HEK293 (cell line): Measurements from ENCODE around the gene FERMT2.

Experiments used
- CTCF ChIA-PET: fragments of 350-600 bp; formaldehyde crosslinking; extraction: SDS; loops from one replicate; lab custom pipeline; 2021; ENCODE audit warnings: antibody characterized with exemption; lab: Yijun Ruan, JAX
- POLR2A ChIA-PET: fragments of 300-600 bp; formaldehyde crosslinking; extraction: SDS; loops from one replicate; lab custom pipeline; 2020; ENCODE audit warnings: antibody characterized with exemption, inconsistent platforms; lab: Yijun Ruan, JAX
- H3K27ac ChIP-seq: fragments of 200-500 bp; sonication (Bioruptor generic); 2 replicates; pipeline ENCODE4 v1.5.1; 2014; ENCODE audit warnings: low read depth, low read length, control low read depth, inconsistent platforms; ENCODE audit errors: extremely low read depth
- H3K36me3 ChIP-seq, 2 experiments: fragments of 200-500 bp in 1 of 2; sonication (Bioruptor generic) in 1 of 2; 1 replicate in 1 of 2; 2 replicates in 1 of 2; pipeline ENCODE4 v1.5.1; 2014 to 2017; ENCODE audit warnings: inconsistent platforms in 2 of 2, low read length in 2 of 2; ENCODE audit not compliant: control insufficient read depth in 2 of 2, insufficient read depth in 1 of 2
- H3K4me1 ChIP-seq: fragments of 200-500 bp; sonication (Bioruptor generic); 2 replicates; pipeline ENCODE4 v1.5.1; 2014; ENCODE audit warnings: mild to moderate bottlenecking, low read length, inconsistent platforms; ENCODE audit not compliant: control insufficient read depth, insufficient read depth
- H3K4me3 ChIP-seq: 2 replicates; pipeline ENCODE4 v1.5.1; 2011; ENCODE audit warnings: low read depth, mild to moderate bottlenecking, control low read depth, low read length, moderate library complexity
- H3K9me3 ChIP-seq: fragments of 200-500 bp; sonication (Bioruptor generic); 2 replicates; pipeline ENCODE4 v1.5.1; 2014; ENCODE audit warnings: low read depth, low read length, inconsistent platforms; ENCODE audit not compliant: control insufficient read depth, insufficient read depth
- GLIS2 ChIP-seq: fragments of 450-650 bp; formaldehyde crosslinking; IDR thresholded peaks from 2 replicates; pipeline ENCODE4 v1.5.1; 2016; ENCODE audit warnings: missing biosample characterization, missing genetic modification characterization
- KLF9 ChIP-seq: fragments of 450-650 bp; formaldehyde crosslinking; IDR thresholded peaks from 2 replicates; pipeline ENCODE4 v1.5.1; 2016; ENCODE audit warnings: missing biosample characterization, missing genetic modification characterization, low read depth
- MYNN ChIP-seq: fragments of 450-650 bp; formaldehyde crosslinking; IDR thresholded peaks from 2 replicates; pipeline ENCODE4 v1.5.1; 2016; ENCODE audit warnings: missing biosample characterization, missing genetic modification characterization, borderline replicate concordance
- SALL2 ChIP-seq: fragments of 450-650 bp; formaldehyde crosslinking; IDR thresholded peaks from 2 replicates; pipeline ENCODE4 v1.5.0; 2017; ENCODE audit warnings: missing biosample characterization, mild to moderate bottlenecking, missing genetic modification characterization, borderline replicate concordance
- SCRT2 ChIP-seq: fragments of 450-650 bp; formaldehyde crosslinking; IDR thresholded peaks from 2 replicates; pipeline ENCODE4 v1.5.1; 2016; ENCODE audit warnings: missing biosample characterization, missing genetic modification characterization
- SETDB1 ChIP-seq: IDR thresholded peaks from one replicate; pipeline ENCODE4 v1.6.1; 2017; ENCODE audit warnings: mild to moderate bottlenecking, low read length, moderate library complexity, mixed read lengths; ENCODE audit not compliant: insufficient read length
- ZBTB11 ChIP-seq: fragments of 450-650 bp; formaldehyde crosslinking; conservative IDR thresholded peaks from 2 replicates; pipeline ENCODE4 v1.5.1; 2016; ENCODE audit warnings: low read depth, missing biosample characterization, missing genetic modification characterization
- ZNF146 ChIP-seq: fragments of 450-650 bp; formaldehyde crosslinking; IDR thresholded peaks from 2 replicates; pipeline ENCODE4 v1.5.1; 2016; ENCODE audit warnings: missing biosample characterization, missing genetic modification characterization
- ZNF155 ChIP-seq: fragments of 450-650 bp; formaldehyde crosslinking; IDR thresholded peaks from 2 replicates; pipeline ENCODE4 v1.5.1; 2016; ENCODE audit warnings: missing biosample characterization, missing genetic modification characterization
- ZNF175 ChIP-seq: fragments of 450-650 bp; formaldehyde crosslinking; IDR thresholded peaks from 2 replicates; pipeline ENCODE4 v1.5.1; 2016; ENCODE audit warnings: missing biosample characterization, missing genetic modification characterization
- ZNF184 ChIP-seq: fragments of 450-650 bp; IDR thresholded peaks from 2 replicates; pipeline ENCODE4 v1.5.1; 2018; ENCODE audit warnings: missing biosample characterization, mild to moderate bottlenecking, missing genetic modification characterization
- ZNF324 ChIP-seq: fragments of 450-650 bp; formaldehyde crosslinking; IDR thresholded peaks from 2 replicates; pipeline ENCODE4 v1.5.1; 2016; ENCODE audit warnings: missing biosample characterization, missing genetic modification characterization
- ZNF423 ChIP-seq: fragments of 450-650 bp; formaldehyde crosslinking; IDR thresholded peaks from 2 replicates; pipeline ENCODE4 v1.5.1; 2016; ENCODE audit warnings: missing biosample characterization, missing genetic modification characterization
- ZNF426 ChIP-seq: fragments of 450-650 bp; formaldehyde crosslinking; IDR thresholded peaks from 2 replicates; pipeline ENCODE4 v1.5.1; 2017; ENCODE audit warnings: missing biosample characterization, missing genetic modification characterization, mild to moderate bottlenecking, inconsistent platforms, moderate library complexity
- ZNF521 ChIP-seq: fragments of 450-650 bp; formaldehyde crosslinking; IDR thresholded peaks from 2 replicates; pipeline ENCODE4 v1.5.1; 2017; ENCODE audit warnings: missing biosample characterization, mild to moderate bottlenecking, missing genetic modification characterization
- ZNF645 ChIP-seq: fragments of 450-650 bp; formaldehyde crosslinking; IDR thresholded peaks from 2 replicates; pipeline ENCODE4; 2016; ENCODE audit warnings: missing biosample characterization, missing genetic modification characterization
- ZNF785 ChIP-seq: fragments of 450-650 bp; formaldehyde crosslinking; IDR thresholded peaks from 2 replicates; pipeline ENCODE4 v1.5.1; 2016; ENCODE audit warnings: missing biosample characterization, missing genetic modification characterization
- ZNF837 ChIP-seq: fragments of 450-650 bp; formaldehyde crosslinking; IDR thresholded peaks from 2 replicates; pipeline ENCODE4 v1.5.1; 2016; ENCODE audit warnings: missing biosample characterization, missing genetic modification characterization
- TF ChIP-seq, protein P1 (sequence below): fragments of 450-650 bp; formaldehyde crosslinking; IDR thresholded peaks from 2 replicates; pipeline ENCODE4 v1.5.1; 2017; ENCODE audit warnings: missing biosample characterization, mild to moderate bottlenecking, missing genetic modification characterization, moderate library complexity
- TF ChIP-seq, protein P2 (sequence below): fragments of 450-650 bp; formaldehyde crosslinking; IDR thresholded peaks from 2 replicates; pipeline ENCODE4 v1.5.1; 2016; ENCODE audit warnings: missing biosample characterization, missing genetic modification characterization

FERMT2 gene

DNA sequence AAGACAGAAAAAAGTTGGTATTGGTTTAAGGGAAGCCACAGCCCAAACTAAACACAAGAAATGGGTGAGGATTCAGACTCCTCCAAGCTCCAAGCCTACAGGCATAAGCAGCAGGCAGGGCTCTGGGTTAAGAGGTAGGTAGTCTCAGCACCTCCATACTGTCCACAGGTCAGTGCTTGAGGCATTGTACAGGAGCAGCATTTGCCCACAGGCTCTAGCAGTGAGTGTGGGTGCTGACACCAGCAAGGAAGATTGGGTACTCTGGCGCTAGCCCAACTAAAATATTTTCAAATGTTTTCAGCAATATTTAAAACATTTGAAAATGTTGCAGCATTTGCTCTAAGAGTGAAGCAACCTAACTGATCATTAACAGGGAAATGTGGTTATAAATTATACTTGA is 33.1 kb downstream of the FERMT2 start:
- POLR2A ChIA-PET, result no interaction called here

GRCh38 chr14:52914295-52914694 is 36.6 kb downstream of the FERMT2 start:
- no peak overlapping the region for H3K27ac ChIP-seq
- no peak for TF ChIP-seq MYNN (tag by site-specific recombination)
- TF ChIP-seq, protein P1, sequence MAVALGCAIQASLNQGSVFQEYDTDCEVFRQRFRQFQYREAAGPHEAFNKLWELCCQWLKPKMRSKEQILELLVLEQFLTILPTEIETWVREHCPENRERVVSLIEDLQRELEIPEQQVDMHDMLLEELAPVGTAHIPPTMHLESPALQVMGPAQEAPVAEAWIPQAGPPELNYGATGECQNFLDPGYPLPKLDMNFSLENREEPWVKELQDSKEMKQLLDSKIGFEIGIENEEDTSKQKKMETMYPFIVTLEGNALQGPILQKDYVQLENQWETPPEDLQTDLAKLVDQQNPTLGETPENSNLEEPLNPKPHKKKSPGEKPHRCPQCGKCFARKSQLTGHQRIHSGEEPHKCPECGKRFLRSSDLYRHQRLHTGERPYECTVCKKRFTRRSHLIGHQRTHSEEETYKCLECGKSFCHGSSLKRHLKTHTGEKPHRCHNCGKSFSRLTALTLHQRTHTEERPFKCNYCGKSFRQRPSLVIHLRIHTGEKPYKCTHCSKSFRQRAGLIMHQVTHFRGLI (tag by site-specific recombination), result no peak
- no peak for TF ChIP-seq SCRT2
- TF ChIP-seq ZBTB11, result no peak
- no peak for TF ChIP-seq ZNF426 (tag by site-specific recombination)
- H3K4me1 ChIP-seq, result peaks cover 4% of the 10 kb centered on the region
- H3K4me3 ChIP-seq, result no peak overlapping the region
- no peaks in the 10 kb centered on the region for H3K9me3 ChIP-seq
- CTCF ChIA-PET, result no interaction called here
- POLR2A ChIA-PET, result no interaction called here
- H3K36me3 ChIP-seq, result peaks cover 3 to 10% of the 10 kb centered on the region in 2 experiments; a peak in 2 of 3 replicates

More for the DNA sequence above, 33.1 kb downstream of the FERMT2 start:
- TF ChIP-seq ZNF785 (tag by site-specific recombination) (no peak), ZNF175 (tag by site-specific recombination) (no peak), SETDB1 (no peak), KLF9 (no peak), ZNF645 (tag by site-specific recombination) (no peak), ZNF837 (tag by site-specific recombination) (no peak), SALL2 (tag by site-specific recombination) (no peak), GLIS2 (no peak), ZNF324 (tag by site-specific recombination) (no peak), SCRT2 (no peak), ZNF521 (tag by site-specific recombination) (no peak), ZNF146 (tag by site-specific recombination) (no peak), ZNF155 (tag by site-specific recombination) (no peak), ZNF184 (tag by site-specific recombination) (no peak), ZNF423 (tag by site-specific recombination) (no peak)
- TF ChIP-seq, protein P1 (tag by site-specific recombination), result no peak
- TF ChIP-seq, protein P2, sequence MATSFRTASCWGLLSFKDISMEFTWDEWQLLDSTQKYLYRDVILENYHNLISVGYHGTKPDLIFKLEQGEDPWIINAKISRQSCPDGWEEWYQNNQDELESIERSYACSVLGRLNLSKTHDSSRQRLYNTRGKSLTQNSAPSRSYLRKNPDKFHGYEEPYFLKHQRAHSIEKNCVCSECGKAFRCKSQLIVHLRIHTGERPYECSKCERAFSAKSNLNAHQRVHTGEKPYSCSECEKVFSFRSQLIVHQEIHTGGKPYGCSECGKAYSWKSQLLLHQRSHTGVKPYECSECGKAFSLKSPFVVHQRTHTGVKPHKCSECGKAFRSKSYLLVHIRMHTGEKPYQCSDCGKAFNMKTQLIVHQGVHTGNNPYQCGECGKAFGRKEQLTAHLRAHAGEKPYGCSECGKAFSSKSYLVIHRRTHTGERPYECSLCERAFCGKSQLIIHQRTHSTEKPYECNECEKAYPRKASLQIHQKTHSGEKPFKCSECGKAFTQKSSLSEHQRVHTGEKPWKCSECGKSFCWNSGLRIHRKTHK, result no peak
- Histone ChIP-seq H3K36me3 (peaks cover 3 to 10% of the 10 kb centered on the region in 2 experiments; a peak in 2 of 3 replicates), H3K4me3 (no peak overlapping the region), H3K9me3 (no peaks in the 10 kb centered on the region), H3K4me1 (peaks cover 22% of the 10 kb centered on the region), H3K27ac (no peak overlapping the region)
- CTCF ChIA-PET, result no interaction called here
